Suppressor macrophage treated with lipopolysaccharide for 1 hour (primary cell): ENCODE results near the gene PIGT.
A peak's percentile ranks its signal among the peaks of the same experiment; 100 is the strongest.
"Not testable (repeated sequence)": the region's sequence is repeated elsewhere in the genome, so short reads cannot be mapped to it uniquely, and the experiment has no call there.

Experiments used
- DNase-seq, 3 donors: peaks; one replicate each; pipeline ENCODE4 v3.0.0-alpha.2; 2020 to 2022

PIGT gene

GRCh38 chr20:45465491-45466266 is 49.7 kb downstream of the PIGT start:
- peak; percentile 33 to 46 (median 41) for DNase-seq

DNA sequence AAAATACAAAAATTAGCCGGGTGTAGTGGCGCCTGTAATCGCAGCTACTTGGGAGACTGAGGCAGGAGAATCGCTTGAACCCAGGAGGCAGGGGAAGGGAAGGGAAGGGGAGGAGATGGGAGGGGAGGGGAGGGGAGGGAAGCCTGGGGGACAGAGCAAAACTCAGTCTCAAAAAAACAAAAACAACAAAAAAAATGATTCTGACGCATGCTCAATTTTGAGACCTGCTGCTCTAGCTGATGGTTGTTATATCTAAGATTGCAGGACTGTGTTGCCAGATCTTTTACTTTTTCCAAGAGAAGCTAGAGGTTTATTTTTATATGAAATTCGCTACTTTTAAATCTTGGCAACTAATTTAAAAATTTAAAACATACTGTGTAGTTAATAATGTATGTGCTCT is 51.2 kb downstream of the PIGT start:
- DNase-seq = no peak

GRCh38 chr20:45467861-45468260 is 51.9 kb downstream of the PIGT start:
- no peak for DNase-seq

DNA sequence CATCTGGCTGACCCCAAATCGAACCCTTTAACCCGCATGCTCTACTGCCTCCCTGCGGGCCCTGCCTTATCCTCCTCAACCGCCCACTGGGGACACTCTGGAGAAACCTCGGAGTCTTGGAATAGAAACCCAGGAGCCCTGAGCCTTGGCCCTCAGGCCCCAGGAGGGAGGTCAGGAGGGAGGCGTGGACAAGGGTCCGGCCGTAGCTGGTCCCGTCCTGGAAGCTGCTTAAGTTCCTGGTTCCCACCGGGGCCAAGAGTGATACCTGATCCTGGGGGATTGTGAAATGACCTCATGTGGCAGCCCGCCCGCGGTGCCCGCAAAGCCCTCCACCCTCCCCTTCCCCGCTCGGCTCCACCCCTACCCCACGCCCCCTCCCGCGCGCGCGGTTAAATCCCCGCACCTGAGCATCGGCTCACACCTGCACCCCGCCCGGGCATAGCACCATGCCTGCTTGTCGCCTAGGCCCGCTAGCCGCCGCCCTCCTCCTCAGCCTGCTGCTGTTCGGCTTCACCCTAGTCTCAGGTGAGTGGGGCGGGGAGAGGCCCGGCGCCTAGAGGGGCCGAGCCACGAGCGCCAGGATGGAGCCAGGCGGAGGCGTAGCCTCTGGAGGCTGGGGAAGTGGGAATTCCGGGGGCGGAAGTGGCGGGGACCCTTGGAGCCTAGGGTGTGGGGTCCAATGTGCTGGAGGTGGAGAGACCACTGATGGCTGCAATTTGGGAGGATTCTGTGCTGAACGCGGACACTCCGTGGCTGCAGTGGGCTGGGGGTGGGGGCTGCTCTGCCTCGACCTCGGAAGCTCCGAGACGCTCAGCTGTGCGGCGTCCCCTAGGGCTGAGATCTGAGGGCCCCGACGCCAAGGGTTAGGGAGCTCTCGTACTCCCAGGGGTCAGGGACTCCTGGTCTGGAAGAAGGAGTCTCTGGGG is 53.7 kb downstream of the PIGT start, which contains the start of gene WFDC2:
WFDC2 (plus strand) TSS at position 418 of the 926 bp plus-strand sequence; CDS start at position 447, 29 bp downstream.
- no peak for DNase-seq

- DNase-seq = peak; percentile 58 to 85 (median 80)
These were observed 54.5 kb downstream of the PIGT start for GRCh38 chr20:45470262-45470931.

DNA sequence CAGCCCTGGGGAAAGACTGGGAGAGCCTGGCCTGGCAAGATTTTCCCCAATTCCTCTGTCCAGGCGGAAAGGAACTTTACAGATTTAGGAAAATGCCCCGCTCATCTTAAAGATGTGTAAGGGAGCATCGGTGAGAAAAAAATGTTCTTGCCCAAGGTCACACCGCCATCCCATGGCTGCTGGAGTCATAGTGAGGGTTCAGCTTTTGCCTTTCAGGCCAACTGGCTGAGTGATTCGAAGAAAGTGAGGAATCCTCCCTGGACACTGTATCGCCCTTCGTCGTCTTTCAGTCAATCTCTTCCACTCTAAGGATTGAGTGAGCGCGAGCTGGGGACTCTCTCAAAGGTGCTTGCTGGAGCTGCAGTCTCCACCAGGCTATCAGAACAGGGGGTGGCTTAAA is 55.0 kb downstream of the PIGT start:
- no peak for DNase-seq

- not testable (repeated sequence) for DNase-seq
These were observed 56.3 kb downstream of the PIGT start for GRCh38 chr20:45472286-45472685.
